Measurements from ENCODE around the gene CCNQ.

- TF ChIP-seq CTCF (IDR thresholded peaks at IDR 0.05; ENCODE audit: extremely low read depth in 1 of 2, insufficient read depth in 1 of 2, low read depth in 1 of 2, low read length in 2 of 2) (no peak), MAX (IDR thresholded peaks at IDR 0.05; ENCODE audit: insufficient read depth, insufficient read length) (no peak), POLR2A (IDR thresholded peaks at IDR 0.05; ENCODE audit: low read depth, low read length) (no peak)
Measured at GRCh38 chrX:153539979-153540358, 59.0 kb downstream of the CCNQ start.
